GM23338 (cell line): Measurements from ENCODE around the gene NNT. TPM values are rescaled to one million over a fixed set of nuclear protein-coding genes. Genes with fewer than 3 reads are reported as not detected.

Experiments used
- ATAC-seq: fragments of 200-7000 bp; cut with Tn5 transposase; 3 replicates; pipeline ENCODE4 v1.9.1; 2020
- DNase-seq: peaks from one replicate; pipeline ENCODE4 v3.0.0-alpha.2; 2015; ENCODE audit warnings: low spot score
- H2AFZ ChIP-seq: fragments of 200-600 bp; sonication (generic); 2 replicates; pipeline ENCODE4 v1.8.0; 2016; ENCODE audit warnings: antibody characterized with exemption, mild to moderate bottlenecking, moderate library complexity
- H3F3A ChIP-seq: fragments of 200-600 bp; sonication (generic); replicated peaks from 2 replicates; pipeline ENCODE4 v1.8.0; 2017; ENCODE audit warnings: antibody characterized with exemption, mixed run types, low read depth
- H3K27ac ChIP-seq: fragments of 200-600 bp; sonication (generic); 2 replicates; pipeline ENCODE4 v1.6.1; 2016; ENCODE audit warnings: low read depth
- H3K27me3 ChIP-seq: fragments of 200-600 bp; sonication (generic); 2 replicates; pipeline ENCODE4 v1.8.0; 2016; ENCODE audit warnings: mild to moderate bottlenecking, mixed run types, moderate library complexity; ENCODE audit not compliant: insufficient read depth
- H3K36me3 ChIP-seq: fragments of 200-600 bp; sonication (generic); 2 replicates; pipeline ENCODE4 v1.8.0; 2016; ENCODE audit warnings: mild to moderate bottlenecking; ENCODE audit not compliant: insufficient read depth
- H3K4me1 ChIP-seq: fragments of 200-600 bp; sonication (generic); 2 replicates; pipeline ENCODE4 v1.8.0; 2016; ENCODE audit warnings: mild to moderate bottlenecking, moderate library complexity; ENCODE audit not compliant: insufficient read depth
- H3K4me2 ChIP-seq: fragments of 200-600 bp; sonication (generic); 2 replicates; pipeline ENCODE4 v1.7.1; 2017; ENCODE audit warnings: mixed run types
- H3K4me3 ChIP-seq: fragments of 200-600 bp; sonication (generic); 2 replicates; pipeline ENCODE4 v1.6.1; 2016; ENCODE audit warnings: mixed run types
- H3K79me2 ChIP-seq: fragments of 200-600 bp; sonication (generic); replicated peaks from 2 replicates; pipeline ENCODE4 v1.8.0; 2017; ENCODE audit warnings: mild to moderate bottlenecking; ENCODE audit not compliant: insufficient read depth
- H3K9me2 ChIP-seq: fragments of 200-600 bp; sonication (generic); 2 replicates; pipeline ENCODE4 v1.8.0; 2017; ENCODE audit not compliant: insufficient read depth
- H4K20me1 ChIP-seq: fragments of 200-600 bp; sonication (generic); replicated peaks from 2 replicates; pipeline ENCODE4 v1.8.0; 2017; ENCODE audit warnings: mild to moderate bottlenecking; ENCODE audit not compliant: insufficient read depth
- H3K27ac Mint-ChIP-seq: 2 replicates; pipeline ENCODE4 v1.8.0; 2020; ENCODE audit warnings: inconsistent platforms, mild to moderate bottlenecking, moderate library complexity, mixed read lengths
- H3K27me3 Mint-ChIP-seq: 3 replicates; pipeline ENCODE4 v1.8.0; 2022; ENCODE audit warnings: low read depth, mild to moderate bottlenecking, moderate library complexity, mixed read lengths, inconsistent platforms; ENCODE audit not compliant: insufficient read depth, poor library complexity
- H3K36me3 Mint-ChIP-seq: 3 replicates; pipeline ENCODE4 v1.8.0; 2021; ENCODE audit warnings: low read depth, mild to moderate bottlenecking, inconsistent platforms, moderate library complexity, mixed read lengths
- H3K4me1 Mint-ChIP-seq: 3 replicates; pipeline ENCODE4 v1.8.0; 2020; ENCODE audit warnings: mild to moderate bottlenecking, inconsistent platforms, mixed read lengths
- H3K4me3 Mint-ChIP-seq: 3 replicates; pipeline ENCODE4 v1.8.0; 2021; ENCODE audit warnings: moderate library complexity, mild to moderate bottlenecking, inconsistent platforms, mixed read lengths
- H3K9me3 Mint-ChIP-seq: 3 replicates; pipeline ENCODE4 v1.8.0; 2020; ENCODE audit warnings: moderate library complexity, mild to moderate bottlenecking, inconsistent platforms, mixed read lengths
- CREB1 ChIP-seq: fragments of 250-450 bp; sonication (Bioruptor Pico); IDR thresholded peaks from 2 replicates; pipeline ENCODE4 v1.5.0; 2020; ENCODE audit warnings: low read depth, mild to moderate bottlenecking, moderate library complexity
- CTCF ChIP-seq, 2 experiments: fragments of 200-600 bp in 1 of 2; sonication (generic) in 1 of 2; conservative IDR thresholded peaks; 2 replicates each; pipeline versions ENCODE4 v1.5.1 to v1.6.1; 2016 to 2017; ENCODE audit warnings: antibody characterized with exemption in 2 of 2, low read depth in 2 of 2, mild to moderate bottlenecking in 2 of 2, moderate library complexity in 1 of 2
- ETS1 ChIP-seq: IDR thresholded peaks from 2 replicates; pipeline ENCODE4 v1.6.1; 2016; ENCODE audit warnings: antibody characterized with exemption
- EZH2 ChIP-seq: fragments of 200-600 bp; sonication (generic); IDR thresholded peaks from one replicate; pipeline ENCODE4 v1.8.0; 2017; ENCODE audit warnings: antibody characterized with exemption, mild to moderate bottlenecking, low read depth; ENCODE audit not compliant: unreplicated experiment
- EZH2phosphoT487 ChIP-seq: fragments of 200-600 bp; sonication (generic); IDR thresholded peaks from one replicate; pipeline ENCODE4 v1.8.1; 2018; ENCODE audit warnings: antibody characterized with exemption; ENCODE audit not compliant: unreplicated experiment
- JUNB ChIP-seq: IDR thresholded peaks from one replicate; pipeline ENCODE4 v1.6.1; 2016; ENCODE audit warnings: antibody characterized with exemption; ENCODE audit not compliant: unreplicated experiment
- NANOG ChIP-seq: IDR thresholded peaks from 2 replicates; pipeline ENCODE4 v1.6.1; 2016; ENCODE audit warnings: antibody characterized with exemption, borderline replicate concordance
- POLR2AphosphoS5 ChIP-seq: IDR thresholded peaks from 2 replicates; pipeline ENCODE4 v1.6.1; 2016; ENCODE audit warnings: antibody characterized with exemption, low read depth
- REST ChIP-seq: IDR thresholded peaks from one replicate; pipeline ENCODE4 v1.6.1; 2018; ENCODE audit warnings: antibody characterized with exemption; ENCODE audit not compliant: unreplicated experiment
- STAT1 ChIP-seq: IDR thresholded peaks from one replicate; pipeline ENCODE4 v1.6.1; 2016; ENCODE audit warnings: antibody characterized with exemption; ENCODE audit not compliant: unreplicated experiment
- ZNF114 ChIP-seq: fragments of 250-450 bp; sonication (Bioruptor Pico); IDR thresholded peaks from 2 replicates; pipeline ENCODE4 v1.5.0; 2020; ENCODE audit warnings: mild to moderate bottlenecking, moderate library complexity
- ZNF331 ChIP-seq: fragments of 250-450 bp; sonication (Bioruptor Pico); IDR thresholded peaks from 2 replicates; pipeline ENCODE4 v1.5.0; 2020; ENCODE audit warnings: low read depth, mild to moderate bottlenecking, moderate library complexity
- ZNF462 ChIP-seq: fragments of 250-450 bp; sonication (Bioruptor Pico); IDR thresholded peaks from 2 replicates; pipeline ENCODE4 v1.5.0; 2020; ENCODE audit warnings: mild to moderate bottlenecking, moderate library complexity
- polyA plus RNA-seq: library from polyadenylated mRNA; unstranded; fragments of >200 nt; fragmentation: Nextera tagmentation; extraction: Ambion mirVana; gene quantifications from 2 replicates; pipeline ENCODE4 v1.2.1, GENCODE V29; 2016
- total RNA-seq: library from RNA; depleted of rRNA; stranded (reverse); fragments of >200 nt; shearing (Covaris generic); gene quantifications from 2 replicates; pipeline ENCODE4 v1.2.3, GENCODE V29; 2014

The NNT gene
- total and polyA plus RNA-seq, 2 experiments from 2014 or later = 10.8 to 15.9 TPM

GRCh38 chr5:43573058-43573457, 29.9 kb upstream of the NNT start:
- no peak overlapping the region for H2AFZ ChIP-seq
- no peak overlapping the region for H3K4me3 ChIP-seq
- no peaks in the 10 kb centered on the region for H3K79me2 ChIP-seq
- H3K4me2 ChIP-seq = no peak overlapping the region
- no peak for DNase-seq
- no peaks in the 10 kb centered on the region; the same call in 1 of the 2 replicates for H4K20me1 ChIP-seq
- H3K36me3 ChIP-seq = no peaks in the 10 kb centered on the region
- H3K9me2 ChIP-seq = peaks cover 9% of the 10 kb centered on the region; the same call in 1 of the 2 replicates
- no peak overlapping the region for H3K27ac ChIP-seq
- H3K4me1 ChIP-seq = no peaks in the 10 kb centered on the region
- peaks cover 9% of the 10 kb centered on the region for H3K9me3 Mint-ChIP-seq
- no peak overlapping the region for H3K27ac Mint-ChIP-seq
- peaks cover 2% of the 10 kb centered on the region; the same call in 1 of the 3 replicates for H3K4me1 Mint-ChIP-seq
- TF ChIP-seq CTCF (conservative IDR thresholded peaks at IDR 0.05; ENCODE audit: low read depth in 2 of 2) = no peak
- TF ChIP-seq ZNF462 (CRISPR knock-in tag) = no peak
- no peak for TF ChIP-seq JUNB
- TF ChIP-seq EZH2phosphoT487 = no peak
- TF ChIP-seq STAT1 = no peak
- TF ChIP-seq CREB1 (CRISPR knock-in tag) = no peak
- TF ChIP-seq POLR2AphosphoS5 = no peak
- TF ChIP-seq NANOG = no peak
- TF ChIP-seq ZNF331 (CRISPR knock-in tag) = no peak
- TF ChIP-seq EZH2 = no peak
- no peak for TF ChIP-seq REST
- TF ChIP-seq ETS1 = no peak
- TF ChIP-seq ZNF114 (CRISPR knock-in tag) = no peak
- H3K27me3 Mint-ChIP-seq = no peaks in the 10 kb centered on the region
- H3K36me3 Mint-ChIP-seq = peaks cover 17% of the 10 kb centered on the region; the same call in 2 of the 3 replicates
- H3K4me3 Mint-ChIP-seq = no peak overlapping the region
- H3K27me3 ChIP-seq = no peaks in the 10 kb centered on the region
- H3F3A ChIP-seq = no peaks in the 10 kb centered on the region
- no peak for ATAC-seq
